HG02852 (cell line): Measurements from ENCODE around the gene SLC2A9.
"Not testable (repeated sequence)": the region's sequence is repeated elsewhere in the genome, so short reads cannot be mapped to it uniquely, and the experiment has no call there.

Experiments used
- ATAC-seq: cut with Tn5 transposase; IDR thresholded peaks from one replicate; pipeline ENCODE4 v1.9.1; 2021; ENCODE audit warnings: mild to moderate bottlenecking, moderate library complexity; ENCODE audit not compliant: unreplicated experiment

SLC2A9 gene

DNA sequence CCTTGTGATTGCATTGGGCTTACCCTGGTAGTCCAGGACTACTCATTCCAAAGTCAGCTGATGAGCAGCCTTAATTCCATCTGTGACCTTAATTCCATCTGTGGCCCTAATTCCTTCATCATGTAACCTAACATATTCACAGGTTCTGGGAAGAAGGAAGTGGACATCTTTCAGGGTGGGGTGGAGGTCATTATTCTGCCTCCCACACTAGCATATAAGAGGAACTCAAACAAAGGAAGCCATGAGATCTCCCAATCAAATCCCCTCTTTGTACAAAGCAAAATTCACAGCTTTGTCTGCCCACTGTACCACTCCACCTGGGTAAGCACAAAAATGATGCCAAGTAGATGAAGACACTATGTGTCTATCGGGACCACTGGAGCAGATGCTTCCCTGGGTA, 87.3 kb downstream of the SLC2A9 start:
- ATAC-seq: no peak

DNA sequence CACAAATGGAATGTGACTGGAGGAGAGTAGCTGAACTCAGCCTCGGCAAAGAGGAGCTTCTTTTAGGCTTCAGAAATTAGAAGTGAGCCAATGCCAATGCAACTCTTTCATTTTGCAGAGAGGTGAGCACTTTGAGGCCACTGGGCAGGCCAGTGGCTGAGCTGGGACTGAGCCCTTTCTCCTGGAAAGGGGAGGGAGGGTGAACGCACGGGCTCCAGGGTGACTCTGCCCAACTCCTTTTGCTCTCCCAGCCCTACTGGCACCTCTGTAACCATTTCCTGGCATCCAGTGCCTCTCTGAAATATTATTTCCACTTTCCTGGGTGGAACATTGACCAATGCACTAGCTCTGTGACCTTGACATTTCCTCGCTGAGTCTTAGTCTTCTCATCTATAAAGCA, 88.1 kb downstream of the SLC2A9 start:
- ATAC-seq: no peak

GRCh38 chr4:9932771-9933170, 88.5 kb downstream of the SLC2A9 start:
- ATAC-seq: no peak

DNA sequence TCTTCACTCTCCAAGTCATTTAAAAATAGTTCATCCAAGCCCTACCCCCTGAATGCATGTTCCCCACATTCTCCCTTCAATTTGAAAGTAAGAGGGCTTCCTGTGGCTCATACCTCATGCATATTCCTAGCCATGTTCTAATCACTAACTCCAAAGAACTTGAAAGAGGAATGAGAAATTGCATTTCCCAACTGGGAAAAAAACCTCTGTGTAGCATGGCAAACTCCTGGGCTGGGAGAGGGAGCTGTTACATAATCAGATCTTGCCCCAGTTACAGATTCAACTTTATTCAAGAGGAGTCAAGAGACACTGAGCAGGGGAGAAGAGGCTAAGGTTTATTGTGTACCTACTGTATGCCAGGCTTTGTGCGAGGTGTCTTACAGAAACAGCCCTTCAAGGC, 90.2 kb downstream of the SLC2A9 start:
- no peak for ATAC-seq

GRCh38 chr4:9929111-9929510, 92.2 kb downstream of the SLC2A9 start:
- no peak for ATAC-seq

DNA sequence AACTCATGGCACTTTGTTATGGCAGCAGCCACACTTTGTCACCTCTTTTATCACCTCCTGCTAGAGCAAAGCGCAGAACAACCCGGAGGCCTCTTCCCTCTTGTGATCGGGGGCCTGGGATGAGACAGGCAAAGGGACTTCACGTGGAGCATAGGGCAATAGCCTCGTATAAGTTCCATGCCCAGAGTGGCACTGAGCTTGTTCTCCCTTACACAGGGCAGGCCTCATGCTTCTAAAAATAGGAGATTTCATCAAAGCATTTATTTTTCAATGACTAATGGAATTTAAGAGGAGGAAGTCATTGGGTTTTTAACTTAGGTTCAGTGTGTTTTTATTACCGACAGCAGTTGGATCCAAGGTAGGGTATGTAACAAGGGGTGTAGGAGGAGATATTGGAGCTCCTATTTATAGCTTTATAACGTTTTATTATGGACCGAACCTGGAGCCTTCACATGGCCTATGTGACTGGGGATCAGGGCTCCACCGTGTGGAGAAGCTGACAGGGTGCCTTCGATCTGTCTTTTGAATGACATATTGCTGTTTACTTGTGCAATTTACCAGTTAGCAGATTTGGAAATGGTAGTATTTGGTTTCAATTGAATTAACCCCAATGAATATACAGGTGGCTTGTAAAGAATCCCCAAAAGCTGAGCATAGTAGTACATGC, 93.8 kb downstream of the SLC2A9 start:
- ATAC-seq: no peak

- no peak for ATAC-seq
Observed at GRCh38 chr4:9926586-9926985, 94.7 kb downstream of the SLC2A9 start.

DNA sequence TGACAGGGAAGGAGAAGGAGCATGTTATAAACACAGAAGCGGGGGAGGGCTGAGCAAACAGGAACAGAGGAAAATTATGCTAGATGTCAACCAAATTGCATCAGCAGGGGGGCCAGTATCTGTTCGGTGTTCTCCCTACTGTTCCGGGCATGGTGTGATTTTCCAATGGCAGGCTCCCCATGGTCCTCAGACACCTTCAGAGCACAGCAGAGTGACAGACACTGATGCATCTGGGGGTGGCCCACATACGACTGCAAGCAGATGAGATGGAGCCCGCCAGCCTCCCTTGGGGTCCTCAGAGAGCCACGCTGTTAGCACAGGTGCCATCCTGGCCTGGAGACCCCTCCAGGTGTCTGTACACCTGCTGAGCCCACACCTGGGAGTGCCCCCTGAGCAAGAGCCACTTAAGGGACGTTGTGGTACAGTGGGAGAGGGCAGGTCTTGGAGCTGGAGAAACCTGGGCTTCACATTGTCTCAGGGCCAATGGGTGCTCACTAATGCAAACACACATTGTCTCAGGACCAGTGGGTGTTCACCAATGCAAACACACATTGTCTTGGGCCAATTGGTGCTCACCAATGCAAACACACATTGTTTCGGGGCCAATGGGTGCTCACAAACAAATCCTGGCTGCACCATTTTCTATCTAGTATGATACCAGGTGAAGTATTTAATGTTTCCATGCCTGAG, 95.4 kb downstream of the SLC2A9 start:
- no peak for ATAC-seq

DNA sequence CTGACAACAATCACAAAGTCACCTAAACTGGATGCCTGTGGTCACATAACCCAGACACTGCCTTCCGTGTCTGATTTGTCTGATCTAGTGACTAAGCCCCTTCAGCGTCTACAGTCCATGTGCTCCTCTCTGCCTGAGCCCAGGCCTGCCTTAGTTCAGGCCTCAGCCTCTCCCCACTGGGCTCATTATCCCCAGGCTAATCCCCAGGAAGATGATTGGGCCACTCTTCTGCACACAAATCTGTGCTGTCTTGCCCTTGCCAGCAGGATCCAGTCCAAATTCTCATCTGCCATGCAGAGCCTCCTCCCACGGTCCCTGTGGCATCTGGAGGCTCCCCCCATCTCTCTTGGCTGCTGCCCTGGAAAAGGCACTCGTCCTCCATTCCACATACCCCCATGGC, 96.5 kb downstream of the SLC2A9 start:
- no peak for ATAC-seq

- ATAC-seq: no peak
Observed at GRCh38 chr4:9923195-9923812, 98.0 kb downstream of the SLC2A9 start.

DNA sequence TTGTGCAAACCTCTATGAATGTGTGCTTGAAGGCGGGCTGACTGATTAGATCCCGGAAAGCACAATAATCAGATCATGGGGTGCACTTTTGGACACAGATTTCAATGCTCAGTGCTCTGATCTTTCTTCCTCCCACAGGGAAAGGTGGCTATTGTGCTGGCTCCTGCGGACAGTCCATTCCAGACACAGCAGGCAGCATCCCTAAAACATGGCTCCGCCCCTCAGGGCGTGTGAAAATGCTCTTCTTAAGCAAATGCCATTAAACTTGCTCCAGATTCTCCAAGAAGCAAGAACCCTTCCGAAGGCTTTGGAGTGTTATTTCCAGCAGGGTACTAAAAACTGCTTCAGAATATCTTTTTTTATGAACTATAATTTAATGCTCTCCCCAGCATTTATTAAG, 100.0 kb downstream of the SLC2A9 start:
- ATAC-seq: no peak

GRCh38 chr4:9920029-9920428, 101.3 kb downstream of the SLC2A9 start:
- no peak for ATAC-seq

DNA sequence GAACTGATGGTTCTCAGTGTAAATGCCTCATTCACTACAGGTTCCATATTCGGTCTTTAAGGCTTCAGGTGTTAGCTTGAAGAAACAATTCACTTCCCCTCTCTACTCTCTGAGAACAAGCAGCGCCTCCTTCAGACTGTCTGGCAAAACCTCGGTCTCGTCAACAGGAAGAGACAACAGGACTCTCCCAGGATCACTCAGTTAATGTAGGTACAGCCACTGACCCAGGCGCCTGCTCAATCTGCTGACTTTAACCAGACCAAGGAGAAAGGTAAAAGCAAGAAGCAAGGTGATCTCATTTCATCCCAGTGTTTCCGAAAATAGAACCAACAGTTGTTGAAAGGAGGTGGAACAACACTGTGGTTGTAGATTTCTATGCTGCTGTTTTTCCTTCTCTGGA, 102.2 kb downstream of the SLC2A9 start:
- ATAC-seq: no peak

- no peak for ATAC-seq
Observed at GRCh38 chr4:9918484-9918883, 102.8 kb downstream of the SLC2A9 start.

GRCh38 chr4:9916937-9917336, 104.4 kb downstream of the SLC2A9 start:
- no peak for ATAC-seq

DNA sequence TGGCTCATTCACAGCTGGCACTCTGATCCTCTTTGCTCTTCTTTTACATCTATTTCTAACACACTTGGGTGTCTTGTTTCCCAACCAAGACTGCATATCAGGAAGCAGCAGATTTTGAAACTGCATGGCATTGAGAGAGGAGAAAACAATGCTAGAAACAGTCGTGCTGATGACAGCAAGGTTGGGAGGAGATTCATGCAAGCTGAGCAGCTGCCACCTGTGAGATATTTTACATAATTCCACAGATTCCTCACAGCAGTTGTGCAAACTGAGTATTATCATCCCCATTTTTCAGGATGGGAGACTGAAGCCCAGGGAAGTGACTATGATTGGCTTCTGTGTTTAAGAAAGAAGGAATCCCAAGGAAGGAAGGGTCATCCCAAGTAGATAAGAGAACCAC, 105.0 kb downstream of the SLC2A9 start:
- ATAC-seq: no peak

DNA sequence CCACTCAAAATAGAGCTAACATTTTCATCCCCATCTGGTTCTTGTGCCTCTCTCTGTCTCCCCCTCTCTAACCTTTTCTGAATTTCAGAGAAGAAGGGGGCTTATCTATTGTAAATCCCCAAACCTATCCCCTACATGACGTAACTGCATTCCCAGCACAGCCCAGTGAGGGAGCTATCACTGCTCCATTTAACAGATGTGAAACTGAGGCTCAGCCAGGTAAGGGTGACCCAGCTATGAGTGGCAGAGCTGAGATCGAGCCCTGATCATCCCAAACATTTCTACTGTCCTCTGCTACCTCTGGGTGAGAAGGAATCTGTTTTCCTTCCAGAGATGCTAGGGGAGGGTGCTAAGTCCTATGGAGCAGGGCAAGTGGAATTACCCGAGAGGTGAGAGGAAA, 107.5 kb downstream of the SLC2A9 start:
- no peak for ATAC-seq

- ATAC-seq: no peak
Observed at GRCh38 chr4:9906996-9907395, 114.3 kb downstream of the SLC2A9 start.

- no peak for ATAC-seq
Observed at GRCh38 chr4:9904976-9905587, 116.2 kb downstream of the SLC2A9 start.

DNA sequence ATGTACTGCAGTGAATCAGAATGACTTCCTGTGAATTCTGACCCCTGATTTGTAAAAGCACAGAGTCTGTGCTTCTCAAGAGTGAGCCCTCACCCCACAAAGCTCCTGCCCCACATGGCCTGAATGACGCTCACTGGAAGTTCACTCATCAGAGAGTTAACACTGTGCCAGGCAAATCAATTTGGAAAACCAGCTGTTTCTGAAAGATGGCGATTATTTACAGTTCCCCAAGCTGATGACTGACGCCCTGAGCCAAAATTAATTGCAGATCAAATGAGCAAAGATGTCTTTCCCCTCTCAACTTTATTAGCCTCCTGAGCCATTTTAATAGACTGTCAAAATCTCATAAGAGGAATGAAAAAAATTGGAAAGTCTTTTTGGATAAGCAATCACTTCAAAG, 118.0 kb downstream of the SLC2A9 start:
- no peak for ATAC-seq

DNA sequence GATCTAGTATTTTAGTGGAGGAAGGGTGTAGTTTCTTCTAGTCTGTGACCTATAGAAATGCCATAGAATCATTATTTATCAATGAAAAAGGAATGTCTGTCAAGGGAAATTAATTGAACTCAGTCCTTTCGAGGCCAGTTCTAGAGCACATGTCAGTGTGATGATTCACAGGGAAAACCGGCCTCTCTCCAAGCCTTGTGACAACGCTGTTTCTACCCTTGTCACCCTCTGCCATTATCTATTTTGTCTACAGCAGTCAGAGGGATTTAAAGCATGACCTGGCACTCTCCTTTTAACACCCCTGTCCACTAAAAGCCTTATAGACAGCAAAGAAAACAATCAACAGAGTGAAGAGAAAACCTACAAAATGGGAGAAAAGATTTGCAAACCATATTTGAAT, 120.0 kb downstream of the SLC2A9 start:
- no peak for ATAC-seq

DNA sequence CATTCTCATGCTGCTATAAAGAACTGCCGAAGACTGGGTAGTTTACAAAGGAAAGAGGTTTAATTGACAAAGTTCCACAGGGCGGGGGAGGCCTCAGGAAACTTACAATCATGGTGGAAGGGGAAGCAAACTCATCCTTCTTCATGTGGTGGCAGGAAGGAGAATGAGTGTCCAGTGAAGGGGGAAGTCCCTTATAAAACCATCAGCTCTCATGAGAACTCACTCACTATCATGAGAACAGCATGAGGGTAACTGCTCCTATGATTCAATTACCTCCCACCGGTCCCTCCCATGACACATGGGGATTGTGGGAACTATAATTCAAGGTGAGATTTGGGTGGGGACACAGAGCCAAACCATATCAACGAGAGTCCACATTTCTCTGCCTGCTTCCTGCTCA, 120.7 kb downstream of the SLC2A9 start:
- ATAC-seq: not testable (repeated sequence)
